Keratinocyte (primary cell): ENCODE measurements around the gene PLCL2. TPM values are rescaled to one million over a fixed set of nuclear protein-coding genes. Genes with fewer than 3 reads are reported as not detected.

ENCODE experiments used
- DNase-seq: peaks from one replicate; pipeline ENCODE4 v3.0.0-alpha.2; 2011; ENCODE audit warnings: low read depth, missing footprints, low spot score
- FAIRE-seq: peaks from 2 replicates; lab custom pipeline; 2011; peaks lifted over from hg19 to GRCh38; lab: Jason Lieb, UNC
- H2AFZ ChIP-seq: 2 replicates; pipeline ENCODE4 v1.6.0; 2012; ENCODE audit warnings: low read length, control low read depth, inconsistent platforms; ENCODE audit not compliant: control insufficient read depth
- H3K27ac ChIP-seq: 2 replicates; pipeline ENCODE4 v1.5.1; 2011; ENCODE audit warnings: low read length; ENCODE audit not compliant: control insufficient read depth, insufficient read depth
- H3K27me3 ChIP-seq: 3 replicates; pipeline ENCODE4 v1.6.0; 2011; ENCODE audit warnings: low read length; ENCODE audit not compliant: control insufficient read depth, insufficient read depth; ENCODE audit errors: extremely low read depth
- H3K36me3 ChIP-seq, 2 experiments: 2 replicates in 1 of 2; 3 replicates in 1 of 2; pipeline ENCODE4 v1.5.1; 2011; ENCODE audit warnings: low read length in 2 of 2, mild to moderate bottlenecking in 1 of 2; ENCODE audit not compliant: control insufficient read depth in 2 of 2, insufficient read depth in 2 of 2; ENCODE audit errors: extremely low read depth in 1 of 2
- H3K4me1 ChIP-seq: 3 replicates; pipeline ENCODE4 v1.5.1; 2011; ENCODE audit warnings: low read length; ENCODE audit not compliant: control insufficient read depth, insufficient read depth; ENCODE audit errors: extremely low read depth
- H3K4me2 ChIP-seq: 3 replicates; pipeline ENCODE4 v1.6.0; 2011; ENCODE audit warnings: low read depth, low read length; ENCODE audit not compliant: control insufficient read depth, insufficient read depth; ENCODE audit errors: extremely low read depth
- H3K4me3 ChIP-seq, 3 experiments: fragments of 200-600 bp in 1 of 3; sonication (generic) in 1 of 3; 2 replicates in 2 of 3; 3 replicates in 1 of 3; pipeline ENCODE4 v1.5.1; 2011 to 2016; ENCODE audit warnings: low read length in 3 of 3, mild to moderate bottlenecking in 3 of 3, control low read depth in 2 of 3, inconsistent platforms in 1 of 3, low read depth in 1 of 3, mixed read lengths in 1 of 3, mixed run types in 1 of 3, moderate library complexity in 1 of 3; ENCODE audit not compliant: control insufficient read depth in 2 of 3, insufficient read depth in 2 of 3; ENCODE audit errors: extremely low read depth in 1 of 3
- H3K79me2 ChIP-seq: 2 replicates; pipeline ENCODE4 v1.6.0; 2012; ENCODE audit warnings: low read length; ENCODE audit not compliant: control insufficient read depth, insufficient read depth
- H3K9ac ChIP-seq: 3 replicates; pipeline ENCODE4 v1.6.0; 2011; ENCODE audit warnings: low read length; ENCODE audit not compliant: control insufficient read depth, insufficient read depth; ENCODE audit errors: extremely low read depth
- H3K9me1 ChIP-seq: 3 replicates; pipeline ENCODE4 v1.6.0; 2011; ENCODE audit warnings: low read length; ENCODE audit not compliant: control insufficient read depth, insufficient read depth; ENCODE audit errors: extremely low read depth
- H3K9me3 ChIP-seq: 2 replicates; pipeline ENCODE4 v1.5.1; 2012; ENCODE audit warnings: low read depth, low read length; ENCODE audit not compliant: control insufficient read depth
- H4K20me1 ChIP-seq: 3 replicates; pipeline ENCODE4 v1.6.0; 2011; ENCODE audit warnings: low read length; ENCODE audit not compliant: control insufficient read depth, insufficient read depth; ENCODE audit errors: extremely low read depth
- EZH2 ChIP-seq: IDR thresholded peaks from one replicate; pipeline ENCODE4 v1.6.1; 2012; ENCODE audit warnings: inconsistent platforms, mild to moderate bottlenecking, low read length, moderate library complexity
- dilution Hi-C: fragments of 300-500 bp; cut with MboI; formaldehyde crosslinking; loops from one replicate; pipeline ENCODE4 v1.7.0; 2020; ENCODE audit warnings: low sequenced_read_pairs; ENCODE audit not compliant: extremely low pct_ligation_motif_present
- polyA plus RNA-seq, 5 experiments: library from polyadenylated mRNA; depleted of rRNA in 3 of 5; stranded (reverse) in 3 of 5; stranded (forward) in 1 of 5; unstranded in 1 of 5; fragments of >200 nt; gene quantifications; 1 replicate in 1 of 5; 2 replicates in 3 of 5; 3 replicates in 1 of 5; pipeline versions ENCODE4 v1.2.1 to v1.2.3, GENCODE V29; 2011 to 2012; ENCODE audit warnings: missing spikeins in 2 of 5, low read depth in 1 of 5, low replicate concordance in 1 of 5
- TF ChIP-seq, protein P1 (sequence below), 3 experiments: IDR thresholded peaks in 1 of 3; conservative IDR thresholded peaks in 1 of 3; optimal IDR thresholded peaks in 1 of 3; 2 replicates in 2 of 3; 3 replicates in 1 of 3; pipeline versions ENCODE3 to v1.5.1; 2011; ENCODE audit warnings: low read length in 3 of 3, mild to moderate bottlenecking in 3 of 3, moderate library complexity in 2 of 3, control low read depth in 1 of 3, inconsistent platforms in 1 of 3; ENCODE audit not compliant: insufficient read depth in 2 of 3; ENCODE audit errors: extremely low read depth in 1 of 3

PLCL2 gene
- polyA plus RNA-seq, 1 donor (not counting 4 experiments of a cell fraction or from before 2014, with no cell fraction given), result 0.20 TPM

DNA sequence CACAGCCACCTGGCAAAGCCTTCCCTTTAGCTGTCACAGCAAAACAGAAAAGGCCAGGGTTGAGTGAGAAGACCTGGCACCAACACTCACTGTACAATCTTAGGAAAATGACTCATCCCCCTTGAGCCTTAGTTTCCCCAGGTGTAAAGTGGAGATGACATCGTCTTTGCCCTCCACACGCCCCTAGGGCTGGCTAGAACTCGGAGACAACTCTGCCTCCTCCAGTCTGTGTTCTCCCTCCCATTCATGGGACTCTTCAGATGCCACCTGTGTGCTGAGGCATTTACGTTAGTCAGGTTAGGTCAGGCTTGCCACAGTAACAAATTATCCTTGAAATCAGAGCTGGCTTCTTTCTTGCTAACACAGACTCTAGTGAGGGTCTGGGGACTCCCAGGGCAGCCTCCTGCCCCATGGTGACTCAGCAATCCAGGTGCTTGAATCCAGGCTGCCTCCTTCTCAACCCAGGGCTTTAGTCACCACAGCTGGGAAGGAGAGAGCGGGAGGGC is 252.6 kb downstream of the PLCL2 start:
- Histone ChIP-seq H3K79me2 (no peaks in the 10 kb centered on the region), H3K9me1 (no peaks in the 10 kb centered on the region), H4K20me1 (no peaks in the 10 kb centered on the region), H3K27ac (no peak overlapping the region), H3K4me3 (no peak overlapping the region), H3K36me3 (no peaks in the 10 kb centered on the region), H3K4me2 (no peak overlapping the region), H3K9me3 (no peaks in the 10 kb centered on the region), H3K4me1 (no peaks in the 10 kb centered on the region), H3K9ac (no peak overlapping the region), H2AFZ (no peak overlapping the region), H3K27me3 (no peaks in the 10 kb centered on the region)
- TF ChIP-seq, protein P1, sequence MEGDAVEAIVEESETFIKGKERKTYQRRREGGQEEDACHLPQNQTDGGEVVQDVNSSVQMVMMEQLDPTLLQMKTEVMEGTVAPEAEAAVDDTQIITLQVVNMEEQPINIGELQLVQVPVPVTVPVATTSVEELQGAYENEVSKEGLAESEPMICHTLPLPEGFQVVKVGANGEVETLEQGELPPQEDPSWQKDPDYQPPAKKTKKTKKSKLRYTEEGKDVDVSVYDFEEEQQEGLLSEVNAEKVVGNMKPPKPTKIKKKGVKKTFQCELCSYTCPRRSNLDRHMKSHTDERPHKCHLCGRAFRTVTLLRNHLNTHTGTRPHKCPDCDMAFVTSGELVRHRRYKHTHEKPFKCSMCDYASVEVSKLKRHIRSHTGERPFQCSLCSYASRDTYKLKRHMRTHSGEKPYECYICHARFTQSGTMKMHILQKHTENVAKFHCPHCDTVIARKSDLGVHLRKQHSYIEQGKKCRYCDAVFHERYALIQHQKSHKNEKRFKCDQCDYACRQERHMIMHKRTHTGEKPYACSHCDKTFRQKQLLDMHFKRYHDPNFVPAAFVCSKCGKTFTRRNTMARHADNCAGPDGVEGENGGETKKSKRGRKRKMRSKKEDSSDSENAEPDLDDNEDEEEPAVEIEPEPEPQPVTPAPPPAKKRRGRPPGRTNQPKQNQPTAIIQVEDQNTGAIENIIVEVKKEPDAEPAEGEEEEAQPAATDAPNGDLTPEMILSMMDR (optimal IDR thresholded peaks at IDR 0.05 in 1 of 3, IDR thresholded peaks at IDR 0.05 in 1 of 3, conservative IDR thresholded peaks at IDR 0.05 in 1 of 3; ENCODE audit: extremely low read depth in 1 of 3, insufficient read depth in 2 of 3, low read length in 3 of 3), result no peak
- no peak for FAIRE-seq
- no peak for DNase-seq
- dilution Hi-C loops, result no loop called here

DNA sequence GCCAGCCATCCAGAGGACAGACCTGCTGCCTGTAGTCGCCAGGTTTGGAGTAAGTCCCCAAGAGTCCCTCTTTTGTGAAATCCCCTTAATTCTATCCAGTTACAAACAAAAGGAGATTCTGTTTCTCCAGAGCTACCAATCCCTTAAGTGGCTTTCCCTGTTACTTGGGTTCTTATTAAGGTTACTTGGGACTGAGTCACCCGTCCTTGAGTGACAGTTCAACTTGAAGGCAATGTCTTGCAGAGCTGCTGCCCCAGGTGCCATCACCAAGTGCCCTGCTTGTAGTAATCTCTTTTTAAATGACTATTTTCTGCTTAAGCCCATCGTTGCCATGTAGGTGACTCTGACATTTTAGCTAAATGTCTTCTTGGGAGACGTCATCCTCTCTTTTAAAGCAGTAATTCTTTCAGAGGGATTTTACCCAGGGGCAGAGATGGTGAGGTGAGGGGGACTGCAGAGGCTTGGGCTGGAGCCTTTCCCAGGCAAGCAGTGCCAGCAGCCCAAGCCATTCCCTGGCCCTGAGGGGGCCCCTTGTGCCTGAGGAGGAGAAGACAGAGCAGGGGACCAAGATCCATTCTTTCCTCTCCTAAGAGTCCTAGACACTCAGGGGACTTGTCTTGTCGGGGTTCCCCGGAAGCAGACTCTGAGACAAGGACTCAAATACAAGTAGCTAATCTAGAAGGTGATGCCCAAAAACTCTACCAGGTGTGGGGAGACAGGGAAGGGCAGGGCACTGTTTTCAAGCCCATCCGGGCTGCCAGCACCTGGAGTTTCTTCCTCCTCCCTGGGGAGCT is 253.7 kb downstream of the PLCL2 start:
- Histone ChIP-seq H3K9me1 (no peaks in the 10 kb centered on the region), H3K27me3 (no peaks in the 10 kb centered on the region), H3K79me2 (no peaks in the 10 kb centered on the region), H2AFZ (no peak overlapping the region), H3K27ac (no peak overlapping the region), H3K4me2 (no peak overlapping the region), H3K4me3 (no peak overlapping the region), H4K20me1 (no peaks in the 10 kb centered on the region), H3K36me3 (no peaks in the 10 kb centered on the region), H3K9ac (no peak overlapping the region), H3K9me3 (no peaks in the 10 kb centered on the region), H3K4me1 (no peaks in the 10 kb centered on the region)
- dilution Hi-C loops, result no loop called here
- no peak for FAIRE-seq
- DNase-seq, result no peak
- TF ChIP-seq EZH2, result no peak
- TF ChIP-seq, protein P1 (optimal IDR thresholded peaks at IDR 0.05 in 1 of 3, IDR thresholded peaks at IDR 0.05 in 1 of 3, conservative IDR thresholded peaks at IDR 0.05 in 1 of 3; ENCODE audit: extremely low read depth in 1 of 3, insufficient read depth in 2 of 3, low read length in 3 of 3), result no peak
